ENCODE measurements around the gene HMCN1.
"Not testable (repeated sequence)": the region's sequence is repeated elsewhere in the genome, so short reads cannot be mapped to it uniquely, and the experiment has no call there.

HMCN1 gene

DNA sequence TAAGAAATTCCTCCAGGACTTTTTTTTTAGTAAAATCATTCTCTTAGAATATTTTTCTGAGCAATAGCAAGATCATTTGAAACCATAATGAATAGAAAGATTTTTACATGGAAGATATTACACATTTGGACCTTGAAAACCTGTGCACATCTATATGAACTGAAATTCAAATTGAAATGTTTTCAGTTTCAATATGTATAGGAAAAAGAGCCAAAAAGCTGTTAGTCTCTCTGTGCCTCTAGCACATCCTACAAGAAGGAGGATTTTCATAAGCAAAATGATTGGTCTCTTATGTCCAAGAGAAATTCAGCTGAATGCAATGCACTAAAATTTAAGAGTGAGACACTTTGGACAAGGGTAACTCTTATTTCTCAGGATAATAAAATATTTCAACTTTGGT is 8.2 kb downstream of the HMCN1 start:
- DNase-seq, result no peak

DNA sequence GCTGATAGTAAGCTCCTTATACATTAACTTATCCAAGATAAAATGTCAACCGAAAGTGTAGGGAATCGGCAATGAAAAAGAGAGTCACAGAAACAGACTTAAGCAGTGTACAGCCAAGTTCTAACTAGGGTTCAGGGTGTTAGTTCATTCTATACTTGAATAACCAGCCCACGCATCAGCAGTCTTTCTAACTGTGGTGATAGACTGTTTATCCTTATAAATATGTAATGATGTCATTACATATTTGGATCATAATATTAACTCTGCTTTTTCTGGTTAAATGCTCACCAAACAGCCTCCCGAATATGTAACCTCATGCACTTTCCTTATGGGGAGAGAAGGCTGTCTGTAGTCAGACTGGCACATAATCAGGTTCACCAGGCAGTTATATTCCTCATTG is 11.0 kb downstream of the HMCN1 start:
- DNase-seq, result no peak

DNA sequence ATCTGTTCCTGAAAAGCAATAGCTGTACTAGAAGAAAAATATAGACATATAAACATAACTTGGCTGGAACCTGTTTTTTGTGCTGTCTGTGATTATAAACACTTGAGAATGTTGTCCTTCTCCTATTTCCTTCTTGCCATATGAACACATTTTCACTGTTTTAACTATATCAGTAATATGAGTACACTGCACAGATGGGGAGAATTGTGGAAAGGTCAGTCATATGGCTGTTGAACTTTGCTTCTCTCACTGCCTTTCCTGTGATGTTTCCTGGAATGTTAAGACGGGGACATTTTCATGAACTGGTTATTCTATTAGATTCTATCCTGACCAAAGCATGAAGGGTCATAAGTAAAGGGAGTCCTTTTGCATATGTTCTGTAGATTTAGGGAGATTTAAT is 24.9 kb downstream of the HMCN1 start:
- DNase-seq, result no peak

DNA sequence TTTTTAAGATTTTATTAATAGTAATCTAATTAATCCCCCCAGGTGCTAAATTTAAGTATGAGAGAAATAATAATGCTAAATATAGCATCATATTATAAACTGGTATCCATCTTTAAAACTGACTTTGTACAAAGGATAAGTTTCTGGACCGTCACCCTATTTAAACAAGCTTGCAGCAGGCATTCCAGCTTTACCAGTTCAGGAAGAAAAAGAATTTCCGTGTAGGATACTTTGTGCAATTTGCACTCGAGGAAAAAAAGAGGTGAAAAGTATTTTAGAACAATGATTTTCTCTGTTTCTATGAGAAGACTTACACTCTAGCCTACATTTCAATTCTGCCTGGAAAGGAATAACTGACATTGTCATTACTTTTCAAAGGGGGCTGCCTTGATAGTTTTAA is 27.6 kb downstream of the HMCN1 start:
- no peak for DNase-seq

DNA sequence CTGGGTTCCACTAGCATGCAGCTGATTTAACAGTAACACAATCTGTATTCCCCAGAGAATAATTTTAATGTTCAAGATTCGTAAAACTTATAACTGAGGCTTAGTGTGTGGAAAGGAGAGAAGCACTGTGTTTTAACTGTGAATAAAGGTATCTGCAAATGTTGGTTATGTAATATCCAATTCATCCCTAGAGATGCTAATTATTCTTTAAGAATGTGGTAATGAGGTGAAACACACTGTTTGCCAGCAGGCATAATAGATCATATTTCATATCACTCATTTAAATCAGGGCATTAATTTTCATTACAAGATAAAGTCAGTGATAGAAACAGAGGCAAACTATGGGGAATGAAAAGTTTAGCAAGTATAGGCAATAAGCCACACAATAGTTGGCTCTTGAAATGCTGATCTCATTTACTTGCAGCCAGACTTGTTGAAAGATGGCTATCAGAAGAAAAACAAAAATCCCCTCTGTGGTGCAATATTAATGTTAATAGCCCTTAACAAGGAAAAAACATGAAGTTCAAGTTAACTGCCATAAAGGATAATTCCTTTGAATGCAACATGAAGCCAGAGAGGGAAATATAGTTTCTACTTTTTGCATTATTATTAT is 33.4 kb downstream of the HMCN1 start:
- DNase-seq, result no peak

DNA sequence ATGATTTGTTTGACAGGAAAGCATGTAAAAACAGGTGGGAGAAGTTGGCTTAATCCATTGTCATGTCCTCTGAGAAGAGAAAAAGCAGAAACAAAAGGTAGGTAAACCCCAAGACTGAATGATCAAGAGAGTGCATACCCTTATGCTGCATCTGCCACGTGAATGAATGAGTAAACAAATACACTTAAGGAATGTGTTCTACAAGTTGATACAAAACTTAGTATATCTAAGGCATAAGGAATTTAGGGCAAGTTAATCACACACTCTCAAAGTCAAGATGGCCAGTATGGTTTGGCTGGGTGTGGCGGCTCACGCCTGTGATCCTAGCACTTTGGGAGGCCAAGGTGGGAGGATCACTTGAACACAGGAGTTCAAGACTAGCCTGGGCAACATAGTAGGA is 34.2 kb downstream of the HMCN1 start:
- no peak for DNase-seq

DNA sequence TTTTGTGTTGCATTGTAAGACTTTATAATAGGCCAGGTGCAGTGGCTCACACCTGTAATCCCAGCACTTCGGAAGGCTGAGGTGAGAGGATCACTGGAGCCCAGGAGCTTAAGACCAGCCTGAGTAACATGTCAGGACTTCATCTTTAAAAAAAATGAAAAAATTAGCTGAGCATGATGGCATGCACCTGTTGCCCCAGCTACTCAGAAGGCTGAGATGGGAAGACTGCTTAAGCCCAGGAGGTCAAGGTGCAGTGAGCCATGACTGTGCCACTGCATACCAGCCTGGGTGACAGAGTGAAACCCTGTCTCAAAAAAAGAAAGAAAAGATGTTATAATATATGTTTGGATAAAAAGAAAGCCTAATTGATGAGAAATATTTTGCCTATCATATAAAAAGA is 34.9 kb downstream of the HMCN1 start:
- DNase-seq, result no peak

DNA sequence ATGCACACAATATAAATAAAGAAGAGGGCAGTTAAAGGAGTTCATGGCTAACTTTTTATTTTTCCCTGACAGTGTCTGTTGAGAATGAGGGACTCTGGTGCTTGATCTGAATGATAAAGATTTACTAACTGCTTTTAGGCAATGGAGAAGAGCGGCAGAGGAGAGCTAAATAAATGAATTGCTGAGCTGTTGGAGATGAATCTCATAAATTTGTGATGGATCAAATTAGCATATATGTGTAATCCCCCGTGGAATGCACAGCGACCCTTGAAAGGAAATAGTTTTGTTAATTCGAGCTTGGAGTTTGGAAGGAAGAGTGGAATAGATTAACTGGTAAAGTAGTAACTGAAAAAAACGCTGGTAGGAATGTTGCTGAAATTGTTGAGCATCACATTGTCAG is 40.2 kb downstream of the HMCN1 start:
- DNase-seq, result no peak

DNA sequence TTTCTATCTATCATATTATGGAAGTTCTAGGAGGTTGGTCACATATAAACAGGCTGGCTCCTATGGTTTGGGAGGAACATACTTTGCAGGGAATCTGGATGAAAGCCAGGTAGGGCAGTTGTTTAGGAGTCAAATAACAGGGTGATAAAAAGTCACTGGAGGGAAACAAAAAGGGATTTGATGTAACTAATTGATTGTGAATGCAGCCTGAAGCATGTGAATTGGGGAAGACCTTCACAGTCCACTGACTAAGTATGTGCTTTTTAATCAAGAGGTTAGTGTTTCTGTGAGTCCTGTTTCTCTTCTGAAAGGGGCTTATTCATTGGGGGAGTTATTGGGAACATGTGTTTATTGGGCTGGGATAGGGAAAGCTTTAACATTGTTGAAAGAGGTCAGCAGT is 41.3 kb downstream of the HMCN1 start:
- DNase-seq, result no peak

DNA sequence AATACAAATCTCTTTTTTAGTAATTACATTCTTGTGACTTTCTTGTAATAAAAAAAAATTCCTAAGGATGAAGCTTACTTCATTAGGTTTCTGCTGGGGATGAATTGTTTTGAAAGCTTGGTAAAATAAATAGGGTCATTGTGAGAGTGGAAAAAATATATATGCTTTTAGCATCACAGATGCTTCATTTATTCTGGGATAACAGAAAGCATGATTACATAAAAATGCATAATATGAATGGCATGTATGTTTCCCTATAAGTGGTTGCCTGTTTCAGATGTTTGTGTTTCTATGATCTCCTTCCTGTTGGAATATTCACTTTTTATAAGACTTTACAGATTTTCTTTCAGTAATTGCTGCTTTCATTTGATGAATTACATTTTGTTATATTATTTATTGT is 42.3 kb downstream of the HMCN1 start:
- no peak for DNase-seq

DNA sequence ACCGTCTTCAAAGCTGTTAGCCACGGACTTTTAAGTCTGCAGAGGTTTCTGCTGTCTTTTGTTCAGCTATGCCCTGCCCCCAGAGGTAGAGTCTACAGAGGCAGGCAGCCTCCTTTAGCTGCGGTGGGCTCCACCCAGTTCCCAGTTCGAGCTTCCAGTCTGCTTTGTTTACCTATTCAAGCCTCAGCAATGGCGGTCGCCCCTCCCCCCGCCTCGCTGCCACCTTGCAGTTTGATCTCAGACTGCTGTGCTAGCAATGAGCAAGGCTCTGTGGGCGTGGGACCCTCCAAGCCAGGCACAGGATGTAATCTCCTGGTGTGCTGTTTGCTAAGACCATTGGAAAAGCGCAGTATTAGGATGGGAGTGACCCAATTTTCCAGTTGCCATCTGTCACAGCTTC is 49.7 kb downstream of the HMCN1 start:
- peak; percentile 7 for DNase-seq

DNA sequence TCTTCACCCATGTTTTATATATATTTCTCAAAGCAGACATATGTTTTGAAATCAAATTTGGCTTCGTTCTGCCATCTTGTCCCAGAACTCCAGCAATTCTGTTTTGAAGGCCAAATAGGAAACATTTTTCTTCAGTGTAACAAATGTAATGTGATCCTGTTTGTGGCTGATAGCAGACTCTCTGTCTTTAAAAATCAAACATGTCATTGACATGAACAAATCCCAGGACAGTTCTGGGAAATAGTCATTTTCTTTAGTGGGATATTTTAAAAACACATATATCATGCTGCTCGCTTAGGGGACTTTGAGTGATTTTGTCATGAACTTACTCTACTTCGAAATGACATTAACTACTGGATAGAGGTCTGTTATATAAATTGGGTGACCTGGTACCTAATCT is 51.4 kb downstream of the HMCN1 start:
- no peak for DNase-seq

DNA sequence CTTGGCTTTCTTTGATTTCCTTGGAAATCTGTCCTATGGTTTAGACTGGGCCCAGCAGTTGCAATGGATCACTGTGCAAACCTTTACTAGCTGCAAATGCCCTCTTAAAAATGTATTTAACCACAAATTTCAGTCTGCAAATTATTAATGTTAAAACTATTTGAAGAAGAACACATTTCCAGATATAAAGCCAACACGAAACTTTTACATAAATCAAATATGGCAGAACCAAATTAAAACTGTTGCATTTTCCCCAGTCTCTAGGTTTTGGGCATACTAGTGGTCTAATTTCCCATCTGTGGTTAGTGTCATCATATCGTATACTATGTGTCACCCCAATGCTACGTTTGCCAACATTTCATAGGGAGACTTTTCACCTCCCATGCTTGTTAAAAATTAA is 52.3 kb downstream of the HMCN1 start:
- DNase-seq, result no peak

DNA sequence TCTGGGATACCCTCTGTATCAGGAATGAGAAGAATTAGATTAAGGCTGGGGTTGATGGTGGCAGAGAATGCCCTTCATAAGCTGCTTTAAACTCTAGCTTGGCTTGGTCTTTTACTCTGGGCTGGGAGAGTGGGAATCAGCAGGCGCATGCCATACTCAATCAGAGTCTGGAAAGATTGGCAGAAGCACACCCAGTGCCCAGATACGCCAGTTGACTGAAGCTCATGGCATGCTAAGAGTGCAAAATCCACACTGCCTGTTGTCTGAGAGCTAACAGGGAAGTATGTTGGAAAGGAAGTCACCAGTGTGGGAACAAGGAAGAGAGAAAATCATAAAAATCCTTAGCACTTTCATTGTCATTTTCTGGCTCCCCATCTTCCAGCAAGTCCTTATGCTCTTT is 53.0 kb downstream of the HMCN1 start:
- DNase-seq, result no peak

DNA sequence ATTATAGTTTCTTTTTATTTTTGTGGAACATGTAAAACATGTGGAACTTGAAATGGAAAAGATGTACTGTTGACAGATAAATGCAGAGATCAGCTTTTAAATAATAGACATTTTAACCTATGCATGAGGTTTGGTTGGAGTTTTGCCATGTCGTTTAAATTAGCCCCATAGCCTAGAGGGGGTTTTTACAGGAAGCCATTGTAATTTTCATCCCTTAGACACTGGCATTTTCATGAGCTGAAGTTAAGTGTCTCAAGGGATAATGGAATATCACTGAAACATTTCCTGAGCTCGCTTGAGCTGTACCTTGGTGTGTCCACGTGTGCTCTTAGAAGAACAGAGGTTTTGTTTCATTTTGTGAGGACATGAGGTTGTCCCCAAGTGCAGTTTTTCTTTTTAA is 54.2 kb downstream of the HMCN1 start:
- no peak for DNase-seq

DNA sequence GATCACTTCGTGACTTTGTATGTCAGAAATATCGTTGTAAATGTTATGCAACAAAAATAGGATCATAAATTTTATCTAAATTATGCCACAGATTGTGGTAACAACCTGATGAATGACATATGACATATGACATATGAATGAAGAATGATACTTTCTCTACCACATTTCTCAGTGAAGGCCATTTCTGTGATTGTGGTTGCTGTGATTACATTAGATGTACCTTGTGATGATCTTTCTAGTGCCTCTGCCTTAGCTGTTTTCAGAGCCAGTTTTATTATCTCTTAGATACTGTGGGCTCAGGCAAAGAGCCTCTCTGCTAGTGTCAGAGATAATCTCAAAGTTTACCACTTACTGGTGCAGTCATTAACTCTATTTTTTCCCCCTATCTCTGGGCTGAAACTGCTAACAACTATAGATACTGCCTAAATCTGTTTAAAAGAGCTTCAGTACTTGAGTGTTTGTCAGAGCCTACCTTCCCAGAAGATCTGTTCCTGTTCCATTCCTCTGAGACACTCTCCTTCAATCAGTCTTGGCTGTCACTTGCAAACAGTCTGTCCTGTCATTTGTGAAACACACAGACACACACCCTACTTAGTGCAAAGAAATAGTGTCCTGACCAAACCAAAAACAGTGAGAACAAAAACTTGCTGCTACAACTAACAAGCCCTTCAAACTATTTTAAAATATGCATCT is 55.5 kb downstream of the HMCN1 start:
- DNase-seq, result no peak

DNA sequence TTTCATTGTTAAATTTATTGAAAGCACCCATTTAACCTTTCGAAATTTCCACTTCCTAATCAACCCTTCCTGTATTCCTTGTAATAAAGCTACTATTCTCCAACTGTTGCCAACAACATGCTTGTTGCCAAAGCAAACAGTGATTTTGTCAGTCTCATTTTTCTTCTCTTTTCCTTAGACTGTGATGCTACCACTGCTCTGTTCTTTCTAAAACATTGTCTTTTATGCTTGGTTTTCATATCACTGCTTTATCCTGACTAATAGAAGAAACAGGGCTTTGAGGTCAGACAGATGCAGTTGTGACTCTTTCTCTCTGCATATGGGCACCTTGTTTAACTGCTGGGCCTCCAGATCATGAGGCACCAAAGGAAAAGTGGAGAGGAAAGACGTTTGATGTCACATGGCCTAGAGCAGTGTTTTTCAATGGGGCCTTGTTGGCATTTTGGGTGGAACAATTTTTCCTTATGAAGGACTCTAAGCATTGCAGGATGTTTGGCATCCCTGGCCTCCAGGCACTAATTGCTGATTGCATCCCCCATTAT is 56.1 kb downstream of the HMCN1 start:
- no peak for DNase-seq

DNA sequence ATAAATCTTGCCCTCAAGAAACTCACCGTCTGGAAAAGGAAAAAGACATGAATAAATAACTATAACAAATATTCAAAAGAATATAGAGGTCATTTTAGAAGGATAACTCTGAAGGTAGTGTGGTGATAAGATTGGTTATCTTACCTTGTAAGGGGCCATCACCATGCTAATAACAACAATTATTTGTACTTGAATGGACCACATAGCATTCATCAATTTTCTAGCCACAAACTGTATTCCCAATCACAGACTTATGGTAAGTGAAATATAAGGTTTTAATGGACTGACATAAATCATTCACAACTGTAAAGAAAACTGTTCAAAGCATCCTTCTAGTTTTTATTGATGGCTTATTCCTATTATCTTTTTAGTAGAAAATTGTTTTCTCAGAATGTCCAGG is 57.8 kb downstream of the HMCN1 start:
- no peak for DNase-seq

DNA sequence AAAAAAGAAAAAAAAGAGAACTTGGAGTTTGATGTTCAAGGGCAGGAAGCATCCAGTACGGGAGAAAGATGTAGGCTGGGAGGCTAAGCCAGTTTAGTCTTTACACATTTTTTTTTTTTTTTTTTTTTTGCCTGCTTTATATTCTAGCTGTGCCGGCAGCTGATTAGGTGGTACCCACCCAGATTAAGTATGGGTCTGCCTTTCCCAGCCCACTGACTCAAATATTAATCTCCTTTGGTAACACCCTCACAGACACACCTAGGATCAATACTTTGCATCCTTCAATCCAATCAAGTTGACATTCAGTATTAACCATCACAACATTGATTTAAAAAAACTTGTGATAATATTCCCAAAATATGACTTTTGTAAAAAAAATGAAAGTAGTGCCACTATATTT is 60.3 kb downstream of the HMCN1 start:
- not testable (repeated sequence) for DNase-seq

DNA sequence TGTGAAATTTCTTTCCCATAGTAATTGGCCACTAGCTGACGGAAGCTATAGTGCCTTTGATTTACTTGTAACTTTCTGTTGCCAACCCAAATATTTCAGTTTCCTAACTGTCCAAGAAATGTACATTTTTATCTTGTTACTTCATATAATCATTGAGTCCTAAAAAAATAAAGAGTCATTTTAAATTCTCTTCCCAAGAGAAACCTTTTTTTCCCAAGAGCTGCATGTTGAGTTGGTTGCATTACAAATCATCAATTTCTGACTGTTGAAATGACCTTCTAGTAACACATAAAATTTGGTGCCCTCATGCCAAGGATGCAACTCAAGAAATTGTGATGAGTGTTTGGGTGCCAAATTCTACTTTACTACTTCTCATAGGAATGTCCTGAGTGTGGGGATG is 61.0 kb downstream of the HMCN1 start:
- no peak for DNase-seq

DNA sequence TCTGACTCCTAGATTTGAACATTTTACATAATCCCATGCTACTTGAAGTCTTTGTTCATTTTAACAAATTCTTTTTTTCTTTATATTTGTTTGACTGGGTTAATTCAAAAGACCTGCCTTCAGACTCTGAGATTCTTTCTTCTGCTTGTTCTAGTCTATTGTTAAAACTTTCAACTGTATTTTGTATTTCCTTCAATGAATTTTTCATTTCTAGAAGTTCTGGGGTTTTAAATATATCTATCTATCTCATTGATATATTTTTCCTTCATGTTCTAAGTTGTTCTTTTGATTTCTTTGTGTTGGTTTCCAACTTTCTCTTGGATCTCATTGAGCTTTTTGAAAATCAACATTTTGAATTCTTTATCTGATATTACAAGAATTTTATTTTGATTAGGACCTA is 64.3 kb downstream of the HMCN1 start:
- no peak for DNase-seq

DNA sequence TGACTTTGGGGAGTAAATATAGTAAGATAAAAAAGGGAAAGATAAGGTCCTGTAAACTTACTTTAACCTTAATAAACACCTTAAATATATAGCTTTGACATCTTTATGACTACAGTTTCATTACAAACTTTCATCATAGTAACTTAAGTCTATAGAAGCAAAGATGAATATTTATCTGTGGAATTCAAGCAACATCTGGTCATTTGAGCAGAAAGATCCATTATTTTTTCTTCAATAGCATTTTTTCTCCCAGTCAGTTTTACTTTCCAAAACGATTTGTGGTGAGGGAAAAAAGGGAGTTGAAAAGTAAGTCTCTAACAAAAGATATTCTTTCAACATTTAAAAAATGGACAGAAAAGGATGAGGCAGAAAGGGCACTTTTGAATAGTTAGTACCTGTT is 69.0 kb downstream of the HMCN1 start:
- no peak for DNase-seq

DNA sequence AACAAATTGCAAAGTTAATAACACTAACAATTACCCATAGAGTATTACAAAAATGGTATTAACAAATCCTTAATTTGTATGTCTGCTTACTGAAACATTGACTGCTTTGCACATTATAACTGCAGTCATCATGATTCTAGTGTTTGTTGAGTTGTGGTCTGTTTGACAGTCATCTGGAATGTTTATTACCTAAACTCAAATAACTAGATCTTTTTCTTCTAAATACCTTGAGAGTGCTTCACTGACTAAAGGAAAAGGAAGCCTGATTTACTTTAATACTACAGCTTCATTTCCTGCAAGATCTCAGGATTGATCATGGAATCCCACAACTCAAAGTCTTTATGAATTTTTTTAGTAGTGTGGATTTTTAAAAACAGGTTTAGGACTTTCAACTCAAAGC is 70.0 kb downstream of the HMCN1 start:
- DNase-seq, result no peak

DNA sequence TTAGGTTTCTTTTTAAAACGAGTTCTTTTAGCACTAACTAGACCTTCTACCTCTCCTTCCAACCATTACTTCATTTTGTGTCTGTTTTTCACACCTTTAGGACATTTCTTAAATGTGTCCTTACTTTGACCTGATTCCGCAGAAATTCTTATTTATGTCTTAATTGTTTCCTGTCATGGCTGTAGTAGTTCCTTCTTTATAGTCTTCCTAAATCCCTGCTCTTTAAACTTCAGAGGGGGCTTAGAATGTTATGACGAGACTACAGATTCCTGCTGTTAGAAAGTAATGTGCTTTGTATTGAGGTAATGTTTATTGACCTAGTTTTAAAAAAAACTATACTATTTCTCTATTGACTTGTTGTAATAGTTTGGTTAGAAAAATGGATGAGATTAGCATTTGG is 70.4 kb downstream of the HMCN1 start:
- no peak for DNase-seq

DNA sequence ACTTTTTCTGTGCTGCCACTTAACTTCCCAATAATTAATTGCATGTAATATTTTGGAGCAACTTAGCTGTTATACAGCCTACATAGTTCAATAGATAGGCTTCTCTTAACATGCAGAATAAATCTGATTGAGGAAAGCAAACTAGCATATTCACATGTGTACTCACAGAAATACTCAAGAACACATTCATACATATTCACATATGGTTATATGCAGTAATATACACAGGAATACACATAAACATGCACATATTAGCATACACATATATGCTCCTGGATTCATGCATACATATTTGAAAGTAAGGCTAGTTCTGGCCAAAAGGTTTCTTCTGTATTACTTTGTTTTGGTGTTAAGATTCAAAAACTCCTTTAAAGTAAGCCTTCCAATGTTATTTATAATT is 73.1 kb downstream of the HMCN1 start:
- no peak for DNase-seq
